IMR-90 (cell line): Measurements from ENCODE around the gene AMT. TPM values are rescaled to one million over a fixed set of nuclear protein-coding genes. Genes with fewer than 3 reads are reported as not detected.

Experiments used
- ATAC-seq: fragments of 200-7000 bp; cut with Tn5 transposase; 2 replicates; pipeline ENCODE4 v1.9.1; 2020; ENCODE audit warnings: low read depth, mild to moderate bottlenecking, moderate library complexity
- BruUV-seq: library from RNA; stranded (reverse); fragments of 400-500 nt; replicated peaks from 2 replicates; lab custom pipeline; 2021; lab: Mats Ljungman, UMichigan
- CTCF ChIA-PET: fragments of 300-600 bp; formaldehyde crosslinking; extraction: SDS; loops from one replicate; lab custom pipeline; 2021; ENCODE audit warnings: antibody characterized with exemption; lab: Yijun Ruan, JAX
- POLR2A ChIA-PET: fragments of 300-600 bp; sonication (Branson Sonifier 250); formaldehyde crosslinking; loops from one replicate; lab custom pipeline; 2022; ENCODE audit warnings: antibody characterized with exemption; ENCODE audit not compliant: unreplicated experiment; lab: Charles Lee
- DNase-seq: peaks from one replicate; pipeline ENCODE4 v3.0.0; 2013
- H2AFZ ChIP-seq: replicated peaks from 2 replicates; pipeline ENCODE3; 2013; ENCODE audit warnings: low read length, mild to moderate bottlenecking; ENCODE audit not compliant: poor library complexity
- H2AK5ac ChIP-seq: 2 replicates; pipeline ENCODE4 v1.6.1; 2013; ENCODE audit warnings: low read depth, low read length, inconsistent platforms
- H2AK9ac ChIP-seq: replicated peaks from 2 replicates; pipeline ENCODE3; 2013; ENCODE audit warnings: mild to moderate bottlenecking, low read depth, low read length, moderate library complexity; ENCODE audit not compliant: poor library complexity
- H2BK120ac ChIP-seq: 2 replicates; pipeline ENCODE4 v1.6.1; 2013; ENCODE audit warnings: low read depth, low read length, inconsistent platforms
- H2BK15ac ChIP-seq: 3 replicates; pipeline ENCODE4 v1.6.1; 2013; ENCODE audit warnings: low read depth, low read length, inconsistent platforms
- H2BK20ac ChIP-seq: 2 replicates; pipeline ENCODE4 v1.6.1; 2013; ENCODE audit warnings: low read depth, mild to moderate bottlenecking, inconsistent platforms, low read length, moderate library complexity
- H2BK5ac ChIP-seq: 2 replicates; pipeline ENCODE4 v1.6.1; 2013; ENCODE audit warnings: mild to moderate bottlenecking, low read depth, low read length, inconsistent platforms; ENCODE audit not compliant: poor library complexity, severe bottlenecking
- H3K14ac ChIP-seq: replicated peaks from 2 replicates; pipeline ENCODE4 v1.6.1; 2013; ENCODE audit warnings: low read depth, low read length, inconsistent platforms
- H3K18ac ChIP-seq: 2 replicates; pipeline ENCODE4 v1.6.1; 2013; ENCODE audit warnings: low read depth, low read length, control low read depth
- H3K23ac ChIP-seq: 2 replicates; pipeline ENCODE4 v1.6.1; 2013; ENCODE audit warnings: low read depth, low read length, inconsistent platforms
- H3K27ac ChIP-seq: 2 replicates; pipeline ENCODE4 v1.5.1; 2013; ENCODE audit warnings: mild to moderate bottlenecking, control low read depth, low read length; ENCODE audit not compliant: insufficient read depth
- H3K27me3 ChIP-seq: 2 replicates; pipeline ENCODE4 v1.6.1; 2013; ENCODE audit warnings: low read length; ENCODE audit not compliant: control insufficient read depth, insufficient read depth
- H3K36me3 ChIP-seq: 2 replicates; pipeline ENCODE4 v1.6.1; 2013; ENCODE audit warnings: low read length, mixed read lengths; ENCODE audit not compliant: control insufficient read depth, insufficient read depth
- H3K4ac ChIP-seq: 2 replicates; pipeline ENCODE4 v1.6.1; 2013; ENCODE audit warnings: low read depth, low read length, inconsistent platforms
- H3K4me1 ChIP-seq: 2 replicates; pipeline ENCODE4 v1.6.1; 2013; ENCODE audit warnings: low read length, mixed read lengths; ENCODE audit not compliant: control insufficient read depth, insufficient read depth
- H3K4me2 ChIP-seq: 2 replicates; pipeline ENCODE4 v1.6.1; 2013; ENCODE audit warnings: low read depth, mild to moderate bottlenecking, control low read depth, low read length, moderate library complexity
- H3K4me3 ChIP-seq: 2 replicates; pipeline ENCODE4 v1.5.1; 2013; ENCODE audit warnings: low read depth, mild to moderate bottlenecking, control low read depth, low read length, moderate library complexity; ENCODE audit not compliant: insufficient read depth
- H3K56ac ChIP-seq: 2 replicates; pipeline ENCODE4 v1.6.1; 2013; ENCODE audit warnings: low read length, inconsistent platforms; ENCODE audit not compliant: insufficient read depth; ENCODE audit errors: extremely low read depth
- H3K79me1 ChIP-seq, 2 experiments: 2 replicates each; pipeline ENCODE4 v1.6.1; 2013; ENCODE audit warnings: low read length in 2 of 2, inconsistent platforms in 1 of 2, low read depth in 1 of 2
- H3K9ac ChIP-seq: 2 replicates; pipeline ENCODE4 v1.6.1; 2013; ENCODE audit warnings: low read depth, low read length, control low read depth
- H3K9me1 ChIP-seq: 2 replicates; pipeline ENCODE4 v1.6.1; 2013; ENCODE audit warnings: low read length, inconsistent platforms; ENCODE audit not compliant: insufficient read depth
- H3K9me3 ChIP-seq: 2 replicates; pipeline ENCODE4 v1.6.1; 2013; ENCODE audit warnings: low read length; ENCODE audit not compliant: control insufficient read depth, insufficient read depth
- H4K20me1 ChIP-seq: 2 replicates; pipeline ENCODE4 v1.6.1; 2013; ENCODE audit warnings: low read length, inconsistent platforms; ENCODE audit not compliant: insufficient read depth
- H4K5ac ChIP-seq: 2 replicates; pipeline ENCODE4 v1.6.1; 2013; ENCODE audit warnings: mild to moderate bottlenecking, low read depth, low read length, control low read depth
- H4K8ac ChIP-seq, 2 experiments: 2 replicates each; pipeline ENCODE4 v1.6.1; 2013; ENCODE audit warnings: low read depth in 2 of 2, low read length in 2 of 2, control low read depth in 1 of 2, inconsistent platforms in 1 of 2
- H4K91ac ChIP-seq: 2 replicates; pipeline ENCODE4 v1.6.1; 2013; ENCODE audit warnings: low read depth, low read length, inconsistent platforms; ENCODE audit not compliant: insufficient read depth
- BHLHE40 ChIP-seq: fragments of 150-350 bp; IDR thresholded peaks from 2 replicates; pipeline ENCODE4 v1.6.1; 2016; ENCODE audit warnings: mild to moderate bottlenecking, low read depth, low read length
- CEBPB ChIP-seq: IDR thresholded peaks from 2 replicates; pipeline ENCODE4 v1.6.1; 2012; ENCODE audit warnings: low read depth, low read length, improper control_type of control experiment
- ELK1 ChIP-seq: fragments of 150-350 bp; IDR thresholded peaks from 2 replicates; pipeline ENCODE4 v1.6.1; 2016; ENCODE audit warnings: low read depth, mild to moderate bottlenecking, low read length, moderate library complexity, borderline replicate concordance
- FOS ChIP-seq: fragments of 150-350 bp; IDR thresholded peaks from 2 replicates; pipeline ENCODE4 v1.6.1; 2016; ENCODE audit warnings: low read depth, low read length
- MAZ ChIP-seq: IDR thresholded peaks from 2 replicates; pipeline ENCODE4 v1.6.1; 2012; ENCODE audit warnings: low read depth, mild to moderate bottlenecking, low read length, improper control_type of control experiment, moderate library complexity, borderline replicate concordance
- RCOR1 ChIP-seq: IDR thresholded peaks from 2 replicates; pipeline ENCODE4 v1.6.1; 2012; ENCODE audit warnings: mild to moderate bottlenecking, low read length, improper control_type of control experiment; ENCODE audit not compliant: insufficient replicate concordance
- WGBS, 2 experiments: methylation state at CpG; one replicate each; pipeline versions ENCODE4 v1.1.5 to v1.1.7; 2013; ENCODE audit warnings: missing lambda C conversion rate in 2 of 2; ENCODE audit not compliant: insufficient read length in 1 of 2; ENCODE audit errors: extremely low coverage in 2 of 2; 5-methylcytosine and 5-hydroxymethylcytosine counted together
- dilution Hi-C: fragments of 300-500 bp; cut with HindIII; formaldehyde crosslinking; loops from one replicate; pipeline ENCODE4 v1.14.3; 2018; ENCODE audit warnings: low sequenced_read_pairs; ENCODE audit not compliant: unreplicated experiment
- in situ Hi-C: fragments of 300-500 bp; cut with MboI; formaldehyde crosslinking; loops from 3 replicates; pipeline ENCODE4 v1.14.3; 2019; ENCODE audit warnings: low sequenced_read_pairs, inconsistent platforms, mixed read lengths
- intact Hi-C: fragments of 100-400 bp; cut with micrococcal nuclease; formaldehyde crosslinking; loops from 2 replicates; pipeline ENCODE4 v1.10.0; 2022
- polyA plus RNA-seq, 3 experiments: library from polyadenylated mRNA; depleted of rRNA; stranded (reverse); fragments of >200 nt; gene quantifications; 2 replicates each; pipeline ENCODE4 v1.2.3, GENCODE V29; 2012; ENCODE audit warnings: low replicate concordance in 1 of 3
- total RNA-seq: library from RNA; depleted of rRNA; stranded (reverse); fragments of >200 nt; gene quantifications from 2 replicates; pipeline ENCODE4 v1.2.3, GENCODE V29; 2012

AMT gene
- total and polyA plus RNA-seq, 2 of the 4 experiments (the other 2 are of a cell fraction) = 0.36 to 5.5 TPM

DNA sequence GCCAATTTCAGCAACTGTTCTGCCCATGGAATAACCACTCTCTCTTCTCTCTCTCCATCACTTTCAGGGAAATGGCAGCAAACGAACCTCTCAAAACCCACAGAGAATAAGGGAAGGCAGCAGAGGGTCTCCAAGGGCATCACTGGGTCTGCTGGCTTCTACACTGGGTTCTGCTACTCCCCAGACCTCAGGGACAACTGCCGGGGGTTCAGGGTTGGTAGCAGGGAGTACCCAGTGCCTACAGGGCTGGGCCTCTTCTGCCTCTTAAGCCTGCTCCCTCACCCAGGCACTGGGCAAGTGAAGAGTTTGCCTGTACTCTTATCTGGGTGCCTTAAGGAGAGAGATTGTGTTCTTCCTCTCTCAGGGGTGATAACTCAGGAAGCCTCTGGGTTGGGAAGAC lies 7.5 kb downstream of the AMT start:
- H3K27me3 ChIP-seq = no peaks in the 10 kb centered on the region
- no peak overlapping the region for H4K91ac ChIP-seq
- dilution Hi-C loops (no loop called here), intact Hi-C loops (loop anchor here (5.0 kb wide), 1 partner anchor 258 kb away; the partner anchor contains the start of gene APEH), in situ Hi-C loops (loop anchor here (5.0 kb wide), 1 partner anchor 62 kb away; no protein-coding TSS in a partner anchor)
- H2AK9ac ChIP-seq = no peak overlapping the region
- H3K36me3 ChIP-seq = peaks cover 27% of the 10 kb centered on the region
- no peak overlapping the region for H2BK15ac ChIP-seq
- H2AK5ac ChIP-seq = no peak overlapping the region
- peaks cover 15% of the 10 kb centered on the region for H4K20me1 ChIP-seq
- BruUV-seq = no TSS peak
- DNase-seq (no peak), ATAC-seq (no peak)
- peaks cover 39% of the 10 kb centered on the region for H3K9me1 ChIP-seq
- H3K14ac ChIP-seq = no peak overlapping the region
- CTCF ChIA-PET = no interaction called here
- no peak overlapping the region for H2BK5ac ChIP-seq
- H3K23ac ChIP-seq = no peak overlapping the region
- H4K5ac ChIP-seq = no peak overlapping the region
- H3K9ac ChIP-seq = no peak overlapping the region
- H3K18ac ChIP-seq = no peak overlapping the region
- no peaks in the 10 kb centered on the region for H3K9me3 ChIP-seq
- no peak overlapping the region for H3K56ac ChIP-seq
- no CpG with 5 or more reads among the region's 2 CpGs for WGBS, 2 experiments
- H2AFZ ChIP-seq = no peak overlapping the region
- H2BK20ac ChIP-seq = no peak overlapping the region
- peaks cover 12 to 63% of the 10 kb centered on the region in 2 experiments; a peak in 3 of 4 replicates for H3K79me1 ChIP-seq
- no peak overlapping the region for H3K4ac ChIP-seq
- no peak overlapping the region for H2BK120ac ChIP-seq
- no peak overlapping the region for H3K27ac ChIP-seq
- peaks cover 9% of the 10 kb centered on the region for H3K4me1 ChIP-seq
- TF ChIP-seq BHLHE40 (no peak), CEBPB (no peak), RCOR1 (no peak), FOS (no peak), ELK1 (no peak), MAZ (no peak)
- H4K8ac ChIP-seq = no peak overlapping the region
- no peak overlapping the region for H3K4me2 ChIP-seq
- no peak overlapping the region for H3K4me3 ChIP-seq
- POLR2A ChIA-PET = no interaction called here
